Measurements from ENCODE around the gene MYT1. TPM values are rescaled to one million over a fixed set of nuclear protein-coding genes. Genes with fewer than 3 reads are reported as not detected.

The MYT1 gene
- total and polyA plus RNA-seq, 2 of the 13 experiments (the other 11 are each of a cell fraction or from before 2014, with no cell fraction given): 0.58 to 2.5 TPM

DNA sequence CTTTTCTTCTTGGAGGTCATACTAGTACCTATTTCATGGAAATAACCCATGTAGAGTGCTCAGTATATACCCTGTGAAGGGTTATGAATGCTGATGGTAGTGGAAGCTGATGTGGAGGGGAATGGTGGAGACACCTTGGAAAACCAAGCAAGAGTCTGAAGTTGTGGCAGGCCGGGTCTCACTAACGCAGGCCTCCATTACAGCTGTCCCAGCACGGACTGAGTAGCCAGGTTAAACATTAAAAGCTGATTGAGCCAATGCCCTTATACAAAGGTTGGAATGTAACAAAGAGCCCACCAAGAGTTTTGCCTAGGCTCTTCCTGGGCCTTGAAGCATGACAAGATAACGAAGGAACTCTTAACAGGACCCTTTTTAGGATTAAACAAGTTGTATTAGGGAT is 89.2 kb downstream of the MYT1 start (continued):
- TF ChIP-seq, protein P1, sequence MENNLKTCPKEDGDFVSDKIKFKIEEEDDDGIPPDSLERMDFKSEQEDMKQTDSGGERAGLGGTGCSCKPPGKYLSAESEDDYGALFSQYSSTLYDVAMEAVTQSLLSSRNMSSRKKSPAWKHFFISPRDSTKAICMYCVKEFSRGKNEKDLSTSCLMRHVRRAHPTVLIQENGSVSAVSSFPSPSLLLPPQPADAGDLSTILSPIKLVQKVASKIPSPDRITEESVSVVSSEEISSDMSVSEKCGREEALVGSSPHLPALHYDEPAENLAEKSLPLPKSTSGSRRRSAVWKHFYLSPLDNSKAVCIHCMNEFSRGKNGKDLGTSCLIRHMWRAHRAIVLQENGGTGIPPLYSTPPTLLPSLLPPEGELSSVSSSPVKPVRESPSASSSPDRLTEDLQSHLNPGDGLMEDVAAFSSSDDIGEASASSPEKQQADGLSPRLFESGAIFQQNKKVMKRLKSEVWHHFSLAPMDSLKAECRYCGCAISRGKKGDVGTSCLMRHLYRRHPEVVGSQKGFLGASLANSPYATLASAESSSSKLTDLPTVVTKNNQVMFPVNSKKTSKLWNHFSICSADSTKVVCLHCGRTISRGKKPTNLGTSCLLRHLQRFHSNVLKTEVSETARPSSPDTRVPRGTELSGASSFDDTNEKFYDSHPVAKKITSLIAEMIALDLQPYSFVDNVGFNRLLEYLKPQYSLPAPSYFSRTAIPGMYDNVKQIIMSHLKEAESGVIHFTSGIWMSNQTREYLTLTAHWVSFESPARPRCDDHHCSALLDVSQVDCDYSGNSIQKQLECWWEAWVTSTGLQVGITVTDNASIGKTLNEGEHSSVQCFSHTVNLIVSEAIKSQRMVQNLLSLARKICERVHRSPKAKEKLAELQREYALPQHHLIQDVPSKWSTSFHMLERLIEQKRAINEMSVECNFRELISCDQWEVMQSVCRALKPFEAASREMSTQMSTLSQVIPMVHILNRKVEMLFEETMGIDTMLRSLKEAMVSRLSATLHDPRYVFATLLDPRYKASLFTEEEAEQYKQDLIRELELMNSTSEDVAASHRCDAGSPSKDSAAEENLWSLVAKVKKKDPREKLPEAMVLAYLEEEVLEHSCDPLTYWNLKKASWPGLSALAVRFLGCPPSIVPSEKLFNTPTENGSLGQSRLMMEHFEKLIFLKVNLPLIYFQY (CRISPR knock-in tag; IDR thresholded peaks at IDR 0.05; ENCODE audit: borderline replicate concordance): no peak
- TF ChIP-seq, protein P2, sequence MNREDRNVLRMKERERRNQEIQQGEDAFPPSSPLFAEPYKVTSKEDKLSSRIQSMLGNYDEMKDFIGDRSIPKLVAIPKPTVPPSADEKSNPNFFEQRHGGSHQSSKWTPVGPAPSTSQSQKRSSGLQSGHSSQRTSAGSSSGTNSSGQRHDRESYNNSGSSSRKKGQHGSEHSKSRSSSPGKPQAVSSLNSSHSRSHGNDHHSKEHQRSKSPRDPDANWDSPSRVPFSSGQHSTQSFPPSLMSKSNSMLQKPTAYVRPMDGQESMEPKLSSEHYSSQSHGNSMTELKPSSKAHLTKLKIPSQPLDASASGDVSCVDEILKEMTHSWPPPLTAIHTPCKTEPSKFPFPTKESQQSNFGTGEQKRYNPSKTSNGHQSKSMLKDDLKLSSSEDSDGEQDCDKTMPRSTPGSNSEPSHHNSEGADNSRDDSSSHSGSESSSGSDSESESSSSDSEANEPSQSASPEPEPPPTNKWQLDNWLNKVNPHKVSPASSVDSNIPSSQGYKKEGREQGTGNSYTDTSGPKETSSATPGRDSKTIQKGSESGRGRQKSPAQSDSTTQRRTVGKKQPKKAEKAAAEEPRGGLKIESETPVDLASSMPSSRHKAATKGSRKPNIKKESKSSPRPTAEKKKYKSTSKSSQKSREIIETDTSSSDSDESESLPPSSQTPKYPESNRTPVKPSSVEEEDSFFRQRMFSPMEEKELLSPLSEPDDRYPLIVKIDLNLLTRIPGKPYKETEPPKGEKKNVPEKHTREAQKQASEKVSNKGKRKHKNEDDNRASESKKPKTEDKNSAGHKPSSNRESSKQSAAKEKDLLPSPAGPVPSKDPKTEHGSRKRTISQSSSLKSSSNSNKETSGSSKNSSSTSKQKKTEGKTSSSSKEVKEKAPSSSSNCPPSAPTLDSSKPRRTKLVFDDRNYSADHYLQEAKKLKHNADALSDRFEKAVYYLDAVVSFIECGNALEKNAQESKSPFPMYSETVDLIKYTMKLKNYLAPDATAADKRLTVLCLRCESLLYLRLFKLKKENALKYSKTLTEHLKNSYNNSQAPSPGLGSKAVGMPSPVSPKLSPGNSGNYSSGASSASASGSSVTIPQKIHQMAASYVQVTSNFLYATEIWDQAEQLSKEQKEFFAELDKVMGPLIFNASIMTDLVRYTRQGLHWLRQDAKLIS (CRISPR knock-in tag; IDR thresholded peaks at IDR 0.05): no peak
- TF ChIP-seq CCAR2 (optimal IDR thresholded peaks at IDR 0.05; ENCODE audit: low read depth, low read length) (no peak), NONO (IDR thresholded peaks at IDR 0.05) (no peak), NONO (CRISPR knock-in tag; conservative IDR thresholded peaks at IDR 0.05) (no peak), RFX1 (IDR thresholded peaks at IDR 0.05) (no peak), ZXDC (CRISPR knock-in tag; IDR thresholded peaks at IDR 0.05) (no peak), CC2D1A (CRISPR knock-in tag; IDR thresholded peaks at IDR 0.05) (0 out of 2 replicates have a peak, but pooled peaks have one; percentile 28), CAMTA2 (CRISPR knock-in tag; IDR thresholded peaks at IDR 0.05; ENCODE audit: borderline replicate concordance) (no peak), PCBP2 (optimal IDR thresholded peaks at IDR 0.05; ENCODE audit: low read depth, low read length, poor library complexity, severe bottlenecking) (no peak), ZNF260 (CRISPR knock-in tag; IDR thresholded peaks at IDR 0.05; ENCODE audit: borderline replicate concordance, low read depth) (no peak), ELF4 (CRISPR knock-in tag; IDR thresholded peaks at IDR 0.05; ENCODE audit: borderline replicate concordance) (no peak), ZNF101 (CRISPR knock-in tag; IDR thresholded peaks at IDR 0.05; ENCODE audit: borderline replicate concordance, low read depth) (no peak)
- TF ChIP-seq, protein P3, sequence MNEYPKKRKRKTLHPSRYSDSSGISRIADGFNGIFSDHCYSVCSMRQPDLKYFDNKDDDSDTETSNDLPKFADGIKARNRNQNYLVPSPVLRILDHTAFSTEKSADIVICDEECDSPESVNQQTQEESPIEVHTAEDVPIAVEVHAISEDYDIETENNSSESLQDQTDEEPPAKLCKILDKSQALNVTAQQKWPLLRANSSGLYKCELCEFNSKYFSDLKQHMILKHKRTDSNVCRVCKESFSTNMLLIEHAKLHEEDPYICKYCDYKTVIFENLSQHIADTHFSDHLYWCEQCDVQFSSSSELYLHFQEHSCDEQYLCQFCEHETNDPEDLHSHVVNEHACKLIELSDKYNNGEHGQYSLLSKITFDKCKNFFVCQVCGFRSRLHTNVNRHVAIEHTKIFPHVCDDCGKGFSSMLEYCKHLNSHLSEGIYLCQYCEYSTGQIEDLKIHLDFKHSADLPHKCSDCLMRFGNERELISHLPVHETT (CRISPR knock-in tag; conservative IDR thresholded peaks at IDR 0.05): no peak
- TF ChIP-seq, protein P4, sequence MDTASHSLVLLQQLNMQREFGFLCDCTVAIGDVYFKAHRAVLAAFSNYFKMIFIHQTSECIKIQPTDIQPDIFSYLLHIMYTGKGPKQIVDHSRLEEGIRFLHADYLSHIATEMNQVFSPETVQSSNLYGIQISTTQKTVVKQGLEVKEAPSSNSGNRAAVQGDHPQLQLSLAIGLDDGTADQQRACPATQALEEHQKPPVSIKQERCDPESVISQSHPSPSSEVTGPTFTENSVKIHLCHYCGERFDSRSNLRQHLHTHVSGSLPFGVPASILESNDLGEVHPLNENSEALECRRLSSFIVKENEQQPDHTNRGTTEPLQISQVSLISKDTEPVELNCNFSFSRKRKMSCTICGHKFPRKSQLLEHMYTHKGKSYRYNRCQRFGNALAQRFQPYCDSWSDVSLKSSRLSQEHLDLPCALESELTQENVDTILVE (CRISPR knock-in tag; IDR thresholded peaks at IDR 0.05): no peak

Measured in HepG2 (cell line).